GM15510 (cell line): ENCODE results near the gene RLN3.

Source experiments
- POLR2A ChIP-seq: IDR thresholded peaks from 3 replicates; pipeline ENCODE4 v1.6.1; 2011; ENCODE audit warnings: borderline replicate concordance; ENCODE audit not compliant: insufficient read length; ENCODE audit errors: extremely low read depth

The RLN3 gene

GRCh38 chr19:14059093-14059480 is 31.1 kb downstream of the RLN3 start:
- no peak for TF ChIP-seq POLR2A

DNA sequence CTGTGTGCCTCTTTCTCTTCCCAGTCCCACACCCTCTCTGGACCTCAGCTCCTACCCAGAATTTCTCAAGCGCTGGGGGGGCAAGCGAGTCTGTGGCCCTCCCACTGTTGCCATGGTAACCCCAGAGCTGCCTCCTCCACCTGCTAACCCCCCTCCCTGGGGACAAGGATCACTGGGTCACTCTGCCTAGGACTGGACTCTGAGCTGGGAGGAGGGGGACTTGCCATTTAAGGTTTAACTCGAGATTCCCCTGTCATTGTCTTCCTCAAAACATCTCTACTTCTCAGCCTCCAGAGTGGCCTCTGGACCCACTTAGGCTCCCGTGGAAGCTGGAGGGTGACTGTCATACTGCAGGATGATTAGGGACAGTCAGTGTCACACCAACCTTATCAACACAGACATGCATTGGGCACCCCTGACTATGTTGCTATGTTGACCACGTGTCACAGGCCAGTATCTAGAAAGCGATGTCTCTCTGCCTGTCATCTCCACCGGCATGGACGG is 31.8 kb downstream of the RLN3 start:
- no peak for TF ChIP-seq POLR2A

- TF ChIP-seq POLR2A, result no peak
These were observed 33.3 kb downstream of the RLN3 start for GRCh38 chr19:14061081-14061749.

DNA sequence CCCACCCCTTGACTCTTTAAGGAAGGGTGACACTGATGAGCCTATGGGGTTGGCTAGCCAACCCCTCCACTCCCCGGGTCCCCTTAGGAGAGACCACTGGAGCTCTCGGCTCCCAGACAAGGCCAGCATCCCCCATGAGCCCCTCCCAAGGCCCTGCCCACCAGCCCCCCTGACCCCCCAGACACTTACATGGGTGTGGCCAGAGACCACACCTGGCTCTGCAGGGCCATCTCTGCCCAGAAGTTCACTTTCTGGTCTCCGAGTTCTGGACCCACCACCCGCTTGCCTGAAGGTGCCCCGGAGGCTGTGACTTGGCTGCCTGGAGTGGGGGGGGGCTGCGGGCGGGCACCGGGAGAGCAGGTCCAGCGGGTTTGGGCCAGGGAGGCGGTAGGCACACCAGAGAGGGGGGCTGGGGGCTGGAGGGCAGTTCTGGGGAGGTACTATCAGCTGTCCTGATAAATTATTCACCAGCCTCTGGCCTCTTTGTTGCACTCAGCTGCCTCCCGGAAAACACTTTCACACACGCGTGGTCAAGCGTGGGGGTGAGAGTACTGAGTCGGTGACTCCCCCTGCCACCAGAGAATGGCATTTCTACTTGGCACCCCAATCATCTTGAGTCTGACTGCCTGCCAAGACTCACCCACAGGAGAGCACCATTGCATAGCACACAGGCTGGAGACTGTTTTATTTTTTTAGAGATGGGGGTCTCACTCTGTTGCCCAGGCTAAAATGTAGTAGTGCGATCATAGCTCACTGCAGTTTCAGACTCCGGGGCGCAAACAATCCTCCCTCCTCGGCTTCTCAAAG is 34.0 kb downstream of the RLN3 start, which contains the start of gene PALM3:
TSS of gene PALM3 (minus strand) at position 326 of the 807 bp plus-strand sequence. CDS start at position 230, 96 bp downstream.
- no peak for TF ChIP-seq POLR2A

DNA sequence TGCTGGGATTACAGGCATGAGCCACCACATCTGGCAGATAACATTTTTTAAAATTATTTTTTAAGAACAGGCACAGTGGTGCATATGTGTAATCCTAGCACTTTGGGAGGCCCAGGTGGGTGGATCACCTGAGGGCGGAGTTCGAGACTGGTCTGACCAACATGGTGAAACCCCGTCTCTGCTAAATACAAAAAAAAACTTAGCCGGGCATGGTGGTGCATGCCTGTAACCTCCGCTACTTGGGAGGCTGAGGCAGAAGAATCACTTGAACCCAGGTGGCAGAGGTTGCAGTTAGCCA is 34.6 kb downstream of the RLN3 start:
- no peak for TF ChIP-seq POLR2A

- TF ChIP-seq POLR2A, result no peak
These were observed 35.2 kb downstream of the RLN3 start for GRCh38 chr19:14063105-14063504.

DNA sequence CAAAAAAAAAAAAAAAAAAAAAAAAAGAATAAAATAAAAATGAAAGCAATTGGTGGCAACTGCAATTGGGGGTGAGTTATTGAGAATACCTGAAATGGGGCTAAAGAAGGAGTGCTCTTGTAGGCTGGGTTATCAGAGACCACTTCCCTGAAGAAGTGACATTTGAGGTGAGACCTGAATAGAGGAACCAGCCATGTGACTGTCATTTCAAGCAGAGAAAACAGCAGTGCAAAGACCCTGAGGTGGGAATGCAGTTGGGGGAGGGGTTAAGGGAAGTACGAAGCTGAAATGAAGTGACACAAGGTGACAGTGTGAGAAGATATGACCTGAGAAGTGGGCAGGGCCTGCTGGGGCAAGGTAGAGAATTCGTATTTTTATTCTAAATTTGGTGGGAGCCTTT is 38.2 kb downstream of the RLN3 start:
- no peak for TF ChIP-seq POLR2A

DNA sequence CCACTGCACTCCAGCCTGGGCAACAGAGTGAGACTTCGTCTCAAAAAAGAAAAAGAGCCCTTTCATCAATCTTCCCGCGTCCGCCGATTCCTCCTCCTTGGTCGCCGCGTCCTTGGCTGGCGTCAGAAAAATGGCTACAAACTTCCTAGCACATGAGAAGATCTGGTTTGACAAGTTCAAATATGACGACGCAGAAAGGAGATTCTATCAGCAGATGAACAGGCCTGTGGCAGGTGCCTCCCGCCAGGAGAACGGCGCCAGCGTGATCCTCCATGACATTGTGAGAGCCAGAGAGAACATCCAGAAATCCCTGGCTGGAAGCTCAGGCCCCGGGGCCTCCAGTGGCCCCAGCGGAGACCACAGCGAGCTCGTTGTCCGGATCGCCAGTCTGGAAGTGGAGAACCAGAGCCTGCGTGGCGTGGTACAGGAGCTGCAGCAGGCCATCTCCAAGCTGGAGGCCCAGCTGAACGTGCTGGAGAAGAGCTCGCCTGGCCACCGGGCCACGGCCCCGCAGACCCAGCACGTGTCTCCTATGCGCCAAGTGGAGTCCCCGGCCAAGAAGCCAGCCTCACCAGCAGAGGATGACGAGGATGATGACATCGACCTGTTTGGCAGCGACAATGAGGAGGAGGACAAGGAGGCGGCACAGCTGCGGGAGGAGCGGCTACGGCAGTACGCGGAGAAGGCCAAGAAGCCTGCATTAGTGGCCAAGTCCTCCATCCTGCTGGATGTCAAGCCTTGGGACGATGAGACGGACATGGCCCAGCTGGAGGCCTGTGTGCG is 42.5 kb downstream of the RLN3 start:
- no peak for TF ChIP-seq POLR2A

DNA sequence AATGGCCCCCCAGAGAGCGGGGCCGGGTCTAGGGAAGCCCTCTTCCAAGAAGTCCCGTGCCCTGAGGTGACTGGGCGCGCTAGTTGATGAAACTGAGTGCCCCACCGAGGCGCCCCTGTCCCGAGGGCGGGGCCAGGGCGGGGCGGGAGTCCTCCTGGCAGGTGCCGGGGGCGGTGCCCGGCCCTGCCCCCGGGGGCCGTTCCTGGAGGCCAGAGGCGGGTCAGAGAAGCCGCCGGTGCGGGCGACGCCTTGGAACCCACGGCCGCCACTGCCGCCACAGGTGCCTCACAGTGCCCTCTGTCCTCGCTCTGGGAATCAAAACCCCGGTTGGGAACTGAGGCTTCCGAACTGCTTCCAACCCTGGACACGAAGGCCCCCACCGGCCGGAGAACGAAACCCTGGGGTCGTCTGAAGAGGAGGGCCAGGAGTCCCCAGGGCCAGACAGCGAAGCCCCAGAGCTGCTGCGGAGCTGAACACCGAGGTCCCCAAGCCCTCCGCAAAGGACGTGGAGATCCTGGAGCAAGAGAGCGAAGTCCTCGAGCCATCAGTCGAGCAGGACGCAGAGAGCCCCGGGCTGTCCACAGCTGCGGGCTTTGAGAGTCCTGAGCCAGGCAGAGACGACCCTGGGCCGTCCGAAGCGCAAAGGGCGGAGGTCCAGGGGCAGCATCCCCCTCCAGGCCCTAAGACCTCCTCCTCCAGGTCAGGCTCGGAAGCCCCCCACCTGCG is 44.8 kb downstream of the RLN3 start, which contains the start of gene MISP3:
TSS of gene MISP3 (plus strand) at position 252 of the 726 bp plus-strand sequence. CDS start 524 bp downstream, outside the sequence.
- no peak for TF ChIP-seq POLR2A

GRCh38 chr19:14073261-14073924 is 45.4 kb downstream of the RLN3 start:
- peak; percentile 29 for TF ChIP-seq POLR2A

GRCh38 chr19:14073925-14074838 is 46.2 kb downstream of the RLN3 start:
- TF ChIP-seq POLR2A, result no peak

DNA sequence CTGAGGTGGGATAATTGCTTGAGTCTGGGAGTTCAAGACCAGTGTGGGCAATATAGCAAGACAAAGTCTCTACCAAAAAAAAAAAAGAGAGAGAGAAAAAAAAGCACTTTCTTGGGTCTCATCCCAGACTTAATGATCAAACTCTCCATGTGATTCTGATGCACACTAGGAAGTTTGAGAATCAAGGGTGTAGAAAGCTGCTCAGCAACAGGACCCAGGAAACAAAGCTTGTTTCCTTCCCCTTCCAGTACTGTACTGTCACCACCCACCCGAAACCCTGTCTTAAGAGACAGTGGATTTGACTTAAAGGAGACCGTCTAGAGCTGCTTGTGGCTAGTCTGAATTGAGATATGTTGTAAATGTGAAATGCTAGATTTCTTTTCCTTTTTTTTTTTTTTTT is 50.5 kb downstream of the RLN3 start:
- no peak for TF ChIP-seq POLR2A
